ENCODE data around the gene NOC2L. TPM values are rescaled to one million over a fixed set of nuclear protein-coding genes. Genes with fewer than 3 reads are reported as not detected.
A peak's percentile ranks its signal among the peaks of the same experiment; 100 is the strongest.

The NOC2L gene
- total RNA-seq, 1 experiment from 2014 or later, result 287 TPM

- H3K36me3 ChIP-seq (replicated peaks; ENCODE audit: control insufficient read depth, insufficient read depth, low read length), result no peaks in the 10 kb centered on the region
- H3K27me3 ChIP-seq (ENCODE audit: control insufficient read depth, insufficient read depth, low read length), result peaks cover 29% of the 10 kb centered on the region
- no peak overlapping the region for H3K4me3 ChIP-seq (ENCODE audit: insufficient read depth, low read depth, low read length)
- DNase-seq, result peak; percentile 37
These were observed 46.9 kb downstream of the NOC2L start for GRCh38 chr1:911875-912739.

- no peak overlapping the region for H3K4me3 ChIP-seq (ENCODE audit: insufficient read depth, low read depth, low read length)
- H3K36me3 ChIP-seq (replicated peaks; ENCODE audit: control insufficient read depth, insufficient read depth, low read length), result no peaks in the 10 kb centered on the region
- peaks cover 36% of the 10 kb centered on the region for H3K27me3 ChIP-seq (ENCODE audit: control insufficient read depth, insufficient read depth, low read length)
- peak; percentile 50 for DNase-seq
These were observed 48.0 kb downstream of the NOC2L start for GRCh38 chr1:910881-911721.

GRCh38 chr1:910311-910880 is 48.7 kb downstream of the NOC2L start:
- peaks cover 36% of the 10 kb centered on the region for H3K27me3 ChIP-seq (ENCODE audit: control insufficient read depth, insufficient read depth, low read length)
- DNase-seq, result peak; percentile 66

GRCh38 chr1:909861-910310 is 49.2 kb downstream of the NOC2L start:
- peaks cover 38% of the 10 kb centered on the region for H3K27me3 ChIP-seq (ENCODE audit: control insufficient read depth, insufficient read depth, low read length)
- no peak overlapping the region for H3K4me3 ChIP-seq (ENCODE audit: insufficient read depth, low read depth, low read length)
- H3K36me3 ChIP-seq (replicated peaks; ENCODE audit: control insufficient read depth, insufficient read depth, low read length), result no peaks in the 10 kb centered on the region
- DNase-seq, result peak; percentile 60

More at GRCh38 chr1:910311-910880, 48.7 kb downstream of the NOC2L start:
- Histone ChIP-seq H3K36me3 (replicated peaks; ENCODE audit: control insufficient read depth, insufficient read depth, low read length) (no peaks in the 10 kb centered on the region), H3K4me3 (ENCODE audit: insufficient read depth, low read depth, low read length) (no peak overlapping the region)

- peaks cover 39% of the 10 kb centered on the region for H3K27me3 ChIP-seq (ENCODE audit: control insufficient read depth, insufficient read depth, low read length)
These were observed 50.4 kb downstream of the NOC2L start for GRCh38 chr1:908661-909060.

GRCh38 chr1:907611-908451 is 51.2 kb downstream of the NOC2L start:
- peak; percentile 60 for DNase-seq
- Histone ChIP-seq H3K4me3 (ENCODE audit: insufficient read depth, low read depth, low read length) (no peak overlapping the region), H3K36me3 (replicated peaks; ENCODE audit: control insufficient read depth, insufficient read depth, low read length) (no peaks in the 10 kb centered on the region), H3K27me3 (ENCODE audit: control insufficient read depth, insufficient read depth, low read length) (peaks cover 39% of the 10 kb centered on the region)

More at GRCh38 chr1:908661-909060, 50.4 kb downstream of the NOC2L start:
- Histone ChIP-seq H3K4me3 (ENCODE audit: insufficient read depth, low read depth, low read length) (no peak overlapping the region), H3K36me3 (replicated peaks; ENCODE audit: control insufficient read depth, insufficient read depth, low read length) (no peaks in the 10 kb centered on the region)
- DNase-seq, result peak; percentile 40

GRCh38 chr1:906600-907420 is 52.2 kb downstream of the NOC2L start:
- Histone ChIP-seq H3K4me3 (ENCODE audit: insufficient read depth, low read depth, low read length) (no peak overlapping the region), H3K36me3 (replicated peaks; ENCODE audit: control insufficient read depth, insufficient read depth, low read length) (no peaks in the 10 kb centered on the region), H3K27me3 (ENCODE audit: control insufficient read depth, insufficient read depth, low read length) (peaks cover 31% of the 10 kb centered on the region)
- peak; percentile 64 for DNase-seq

GRCh38 chr1:905811-906599 is 53.1 kb downstream of the NOC2L start:
- peak; percentile 60 for DNase-seq

GRCh38 chr1:905071-905749 is 53.8 kb downstream of the NOC2L start:
- Histone ChIP-seq H3K4me3 (ENCODE audit: insufficient read depth, low read depth, low read length) (peak overlapping the region; percentile 51), H3K27me3 (ENCODE audit: control insufficient read depth, insufficient read depth, low read length) (peaks cover 31% of the 10 kb centered on the region)

More at GRCh38 chr1:905811-906599, 53.1 kb downstream of the NOC2L start:
- Histone ChIP-seq H3K27me3 (ENCODE audit: control insufficient read depth, insufficient read depth, low read length) (peaks cover 31% of the 10 kb centered on the region), H3K36me3 (replicated peaks; ENCODE audit: control insufficient read depth, insufficient read depth, low read length) (no peaks in the 10 kb centered on the region), H3K4me3 (ENCODE audit: insufficient read depth, low read depth, low read length) (no peak overlapping the region)

GRCh38 chr1:904310-904950 is 54.6 kb downstream of the NOC2L start:
- Histone ChIP-seq H3K4me3 (ENCODE audit: insufficient read depth, low read depth, low read length) (peak overlapping the region; percentile 51), H3K36me3 (replicated peaks; ENCODE audit: control insufficient read depth, insufficient read depth, low read length) (no peaks in the 10 kb centered on the region), H3K27me3 (ENCODE audit: control insufficient read depth, insufficient read depth, low read length) (peaks cover 31% of the 10 kb centered on the region)
- peak; percentile 97 for DNase-seq

More at GRCh38 chr1:905071-905749, 53.8 kb downstream of the NOC2L start:
- H3K36me3 ChIP-seq (replicated peaks; ENCODE audit: control insufficient read depth, insufficient read depth, low read length), result no peaks in the 10 kb centered on the region
- DNase-seq, result peak; percentile 85

GRCh38 chr1:903721-904271 is 55.3 kb downstream of the NOC2L start:
- Histone ChIP-seq H3K4me3 (ENCODE audit: insufficient read depth, low read depth, low read length) (no peak overlapping the region; the same call in none of the 2 replicates), H3K36me3 (replicated peaks; ENCODE audit: control insufficient read depth, insufficient read depth, low read length) (no peaks in the 10 kb centered on the region), H3K27me3 (ENCODE audit: control insufficient read depth, insufficient read depth, low read length) (peaks cover 31% of the 10 kb centered on the region)
- no peak for DNase-seq
